CD14-positive monocyte (primary cell): ENCODE results near the gene PELO. TPM values are rescaled to one million over a fixed set of nuclear protein-coding genes. Genes with fewer than 3 reads are reported as not detected.

ENCODE experiments used
- DNase-seq, 3 donors: peaks; one replicate each; pipeline ENCODE4 v3.0.0-alpha.2; 2011 to 2022
- H2AFZ ChIP-seq: 2 replicates; pipeline ENCODE4 v1.6.0; 2012; ENCODE audit warnings: mild to moderate bottlenecking, low read depth, low read length, inconsistent platforms; ENCODE audit not compliant: insufficient read depth, poor library complexity, severe bottlenecking
- H3K27ac ChIP-seq, 2 donors: 1 replicate in 1 of 2; 2 replicates in 1 of 2; pipeline ENCODE4 v1.5.1; 2012 to 2013; ENCODE audit warnings: low read length in 2 of 2, control low read depth in 1 of 2, inconsistent platforms in 1 of 2, low read depth in 1 of 2, mild to moderate bottlenecking in 1 of 2
- H3K27me3 ChIP-seq, 2 donors: one replicate each; pipeline versions ENCODE4 v1.6.0 to v1.6.1; 2011 to 2013; ENCODE audit warnings: low read length in 2 of 2; ENCODE audit not compliant: control insufficient read depth in 2 of 2, insufficient read depth in 2 of 2
- H3K36me3 ChIP-seq, 2 donors: replicated peaks in 1 of 2; 1 replicate in 1 of 2; 2 replicates in 1 of 2; pipeline versions ENCODE4 v1.5.1 to v1.6.1; 2012 to 2013; ENCODE audit warnings: low read length in 2 of 2, control low read depth in 1 of 2, inconsistent platforms in 1 of 2, mild to moderate bottlenecking in 1 of 2; ENCODE audit not compliant: insufficient read depth in 2 of 2, control insufficient read depth in 1 of 2
- H3K4me1 ChIP-seq, 2 donors: 1 replicate in 1 of 2; 2 replicates in 1 of 2; pipeline versions ENCODE4 v1.5.1 to v1.6.1; 2012 to 2013; ENCODE audit warnings: low read length in 2 of 2, control low read depth in 1 of 2, inconsistent platforms in 1 of 2, mild to moderate bottlenecking in 1 of 2, moderate library complexity in 1 of 2; ENCODE audit not compliant: insufficient read depth in 2 of 2, control insufficient read depth in 1 of 2
- H3K4me2 ChIP-seq: replicated peaks from 2 replicates; pipeline ENCODE3; 2012; ENCODE audit warnings: low read length, moderate library complexity, mild to moderate bottlenecking; ENCODE audit not compliant: poor library complexity, severe bottlenecking; ENCODE audit errors: extremely low read depth
- H3K4me3 ChIP-seq, 3 experiments: fragments of 200-600 bp in 1 of 3; sonication (generic) in 1 of 3; replicated peaks in 1 of 3; 1 replicate in 2 of 3; 2 replicates in 1 of 3; pipeline ENCODE4 v1.5.1; 2011 to 2013; ENCODE audit warnings: low read length in 3 of 3, mild to moderate bottlenecking in 3 of 3, control low read depth in 2 of 3, low read depth in 2 of 3, inconsistent platforms in 1 of 3, moderate library complexity in 1 of 3
- H3K79me2 ChIP-seq: 2 replicates; pipeline ENCODE4 v1.6.0; 2012; ENCODE audit warnings: mild to moderate bottlenecking, control low read depth, inconsistent platforms, low read length, moderate library complexity; ENCODE audit not compliant: insufficient read depth
- H3K9ac ChIP-seq: 2 replicates; pipeline ENCODE4 v1.6.0; 2017; ENCODE audit warnings: low read length, mild to moderate bottlenecking; ENCODE audit not compliant: insufficient read depth, poor library complexity, severe bottlenecking
- H3K9me3 ChIP-seq, 2 donors: replicated peaks in 1 of 2; 1 replicate in 1 of 2; 2 replicates in 1 of 2; pipeline versions ENCODE4 v1.5.1 to v1.6.1; 2012 to 2013; ENCODE audit warnings: low read length in 2 of 2, control low read depth in 1 of 2; ENCODE audit not compliant: control insufficient read depth in 1 of 2, insufficient read depth in 1 of 2
- H4K20me1 ChIP-seq: 2 replicates; pipeline ENCODE4 v1.6.0; 2012; ENCODE audit warnings: mild to moderate bottlenecking, low read length, control low read depth, moderate library complexity; ENCODE audit not compliant: insufficient read depth
- H3K27ac Mint-ChIP-seq, 7 donors: one replicate each; pipeline ENCODE4 v1.8.0; 2020; ENCODE audit warnings: mild to moderate bottlenecking in 7 of 7, mixed read lengths in 7 of 7, moderate library complexity in 6 of 7, inconsistent platforms in 2 of 7
- H3K27me3 Mint-ChIP-seq, 3 donors: one replicate each; pipeline ENCODE4 v1.8.0; 2021 to 2022; ENCODE audit warnings: low read depth in 3 of 3, mild to moderate bottlenecking in 3 of 3, mixed read lengths in 3 of 3, moderate library complexity in 3 of 3, inconsistent platforms in 1 of 3
- H3K36me3 Mint-ChIP-seq, 2 donors: one replicate each; pipeline ENCODE4 v1.8.0; 2020; ENCODE audit warnings: mixed read lengths in 2 of 2, inconsistent platforms in 1 of 2, mild to moderate bottlenecking in 1 of 2
- H3K4me1 Mint-ChIP-seq: one replicate; pipeline ENCODE4 v1.8.0; 2020; ENCODE audit warnings: mild to moderate bottlenecking, mixed read lengths
- H3K4me3 Mint-ChIP-seq, 2 donors: one replicate each; pipeline ENCODE4 v1.8.0; 2020; ENCODE audit warnings: mild to moderate bottlenecking in 2 of 2, mixed read lengths in 2 of 2, moderate library complexity in 1 of 2
- H3K9me3 Mint-ChIP-seq, 7 donors: one replicate each; pipeline ENCODE4 v1.8.0; 2020 to 2022; ENCODE audit warnings: mixed read lengths in 7 of 7, mild to moderate bottlenecking in 6 of 7, moderate library complexity in 6 of 7, inconsistent platforms in 2 of 7
- WGBS: methylation state at CpG from one replicate; pipeline ENCODE4 v1.1.5; 2013; ENCODE audit warnings: missing lambda C conversion rate; ENCODE audit not compliant: insufficient coverage; 5-methylcytosine and 5-hydroxymethylcytosine counted together
- intact Hi-C, 2 donors: fragments of 100-400 bp; cut with micrococcal nuclease; formaldehyde crosslinking; loops; one replicate each; pipeline versions ENCODE4 v1.15.0 to v1.15.1; 2023
- polyA plus RNA-seq, 3 donors: library from polyadenylated mRNA; depleted of rRNA in 1 of 3; unstranded in 2 of 3; stranded (reverse) in 1 of 3; fragments of 300-500 nt in 2 of 3; fragments of >200 nt in 1 of 3; fragmentation: Illumina TruSeq in 2 of 3; gene quantifications; 1 replicate in 2 of 3; 2 replicates in 1 of 3; pipeline ENCODE4 v1.2.3, GENCODE V29; 2012 to 2021
- TF ChIP-seq, protein P1 (sequence below): fragments of 200-600 bp; IDR thresholded peaks from one replicate; pipeline ENCODE4 v1.8.0; 2022; ENCODE audit warnings: antibody characterized with exemption, mild to moderate bottlenecking

PELO gene
- polyA plus RNA-seq, 3 donors = 1.8 to 4.4 (median 2.1) TPM

DNA sequence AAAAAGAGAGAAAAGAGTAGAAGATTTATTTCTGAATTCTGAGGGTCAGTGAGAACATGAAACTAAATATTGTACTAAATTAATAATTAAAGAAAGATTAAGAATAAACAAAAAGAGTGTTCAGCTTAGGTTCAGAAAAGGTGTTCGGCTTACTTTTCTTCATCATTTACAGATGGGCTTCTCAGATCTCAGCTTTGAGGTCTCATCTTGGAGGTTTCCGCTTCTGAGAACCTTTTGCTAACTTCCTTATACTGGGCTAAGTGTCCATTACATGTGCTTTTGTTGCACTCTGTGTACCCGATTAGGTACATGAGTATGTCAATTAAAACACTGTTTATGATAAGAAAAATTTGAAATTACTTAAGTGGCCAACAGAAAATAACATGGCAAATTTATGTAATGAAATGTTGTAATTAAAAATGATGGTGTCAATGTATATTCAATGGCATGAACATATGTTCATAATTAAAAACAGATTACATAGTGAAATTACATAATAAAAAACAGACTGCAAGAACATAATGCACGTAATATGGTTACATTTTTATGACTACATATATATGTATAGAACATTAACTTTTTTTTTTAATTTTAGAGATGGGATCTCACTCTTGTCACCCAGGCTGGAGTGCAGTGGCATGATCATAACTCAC lies 17.3 kb upstream of the PELO start:
- no peak overlapping the region for H2AFZ ChIP-seq
- H3K27ac ChIP-seq = no peak overlapping the region
- H3K27me3 Mint-ChIP-seq = peaks cover 2 to 8% (median 4%) of the 10 kb centered on the region in 3 donors
- H4K20me1 ChIP-seq = no peaks in the 10 kb centered on the region
- WGBS = no CpG with 5 or more reads among the region's 4 CpGs
- DNase-seq = no peak
- intact Hi-C loops = no loop called here
- no peaks in the 10 kb centered on the region for H3K4me1 ChIP-seq
- no peaks in the 10 kb centered on the region for H3K36me3 Mint-ChIP-seq
- H3K79me2 ChIP-seq = no peaks in the 10 kb centered on the region
- H3K4me1 Mint-ChIP-seq = peaks cover 15% of the 10 kb centered on the region
- H3K4me3 ChIP-seq = no peak overlapping the region
- H3K27ac Mint-ChIP-seq = no peak overlapping the region
- H3K4me3 Mint-ChIP-seq = no peak overlapping the region
- TF ChIP-seq, protein P1, sequence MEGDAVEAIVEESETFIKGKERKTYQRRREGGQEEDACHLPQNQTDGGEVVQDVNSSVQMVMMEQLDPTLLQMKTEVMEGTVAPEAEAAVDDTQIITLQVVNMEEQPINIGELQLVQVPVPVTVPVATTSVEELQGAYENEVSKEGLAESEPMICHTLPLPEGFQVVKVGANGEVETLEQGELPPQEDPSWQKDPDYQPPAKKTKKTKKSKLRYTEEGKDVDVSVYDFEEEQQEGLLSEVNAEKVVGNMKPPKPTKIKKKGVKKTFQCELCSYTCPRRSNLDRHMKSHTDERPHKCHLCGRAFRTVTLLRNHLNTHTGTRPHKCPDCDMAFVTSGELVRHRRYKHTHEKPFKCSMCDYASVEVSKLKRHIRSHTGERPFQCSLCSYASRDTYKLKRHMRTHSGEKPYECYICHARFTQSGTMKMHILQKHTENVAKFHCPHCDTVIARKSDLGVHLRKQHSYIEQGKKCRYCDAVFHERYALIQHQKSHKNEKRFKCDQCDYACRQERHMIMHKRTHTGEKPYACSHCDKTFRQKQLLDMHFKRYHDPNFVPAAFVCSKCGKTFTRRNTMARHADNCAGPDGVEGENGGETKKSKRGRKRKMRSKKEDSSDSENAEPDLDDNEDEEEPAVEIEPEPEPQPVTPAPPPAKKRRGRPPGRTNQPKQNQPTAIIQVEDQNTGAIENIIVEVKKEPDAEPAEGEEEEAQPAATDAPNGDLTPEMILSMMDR = no peak
- H3K9ac ChIP-seq = no peak overlapping the region
- no peaks in the 10 kb centered on the region for H3K27me3 ChIP-seq
- no peaks in the 10 kb centered on the region for H3K36me3 ChIP-seq
- H3K9me3 ChIP-seq = no peaks in the 10 kb centered on the region
- peaks cover 0 to 3% (median 0%) of the 10 kb centered on the region in 7 donors for H3K9me3 Mint-ChIP-seq
- no peak overlapping the region for H3K4me2 ChIP-seq

DNA sequence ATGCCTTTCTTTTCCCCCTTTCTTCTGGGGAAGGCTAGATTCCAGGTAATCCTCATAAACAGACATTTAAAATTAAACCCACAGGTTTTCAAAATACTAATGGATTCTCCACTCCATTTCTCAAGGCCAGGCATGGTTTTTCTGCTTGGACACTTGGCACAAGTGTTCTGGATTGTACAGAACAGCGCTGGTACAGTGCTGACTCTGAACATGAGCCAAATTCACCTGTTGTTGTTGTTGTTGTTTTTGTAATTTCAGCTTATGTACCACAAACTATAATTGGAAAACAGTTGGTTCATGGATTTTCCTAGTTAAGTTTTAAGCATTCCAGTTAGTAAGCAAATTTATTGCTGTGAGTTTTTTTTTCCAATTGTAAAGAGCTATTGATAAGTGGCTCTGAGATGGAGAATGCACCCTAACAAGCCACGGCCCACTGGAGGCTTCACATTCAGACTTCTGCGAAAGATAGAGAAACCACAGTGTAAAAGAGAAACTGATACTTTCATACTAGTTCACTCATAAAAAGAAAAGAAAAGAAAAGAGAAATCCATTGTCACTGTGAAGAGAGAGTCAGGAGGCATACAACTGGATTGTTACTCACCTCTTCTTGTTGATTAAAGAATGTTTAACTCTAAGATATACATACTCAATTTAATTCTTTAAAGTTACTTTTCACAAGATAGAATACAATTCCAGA lies 16.2 kb upstream of the PELO start:
- H3K27ac Mint-ChIP-seq = no peak overlapping the region
- H3K4me3 Mint-ChIP-seq = no peak overlapping the region
- peaks cover 2 to 6% (median 4%) of the 10 kb centered on the region in 3 donors for H3K27me3 Mint-ChIP-seq
- intact Hi-C loops = no loop called here
- DNase-seq = no peak
- no peaks in the 10 kb centered on the region for H3K36me3 Mint-ChIP-seq
- Histone ChIP-seq H3K36me3 (no peaks in the 10 kb centered on the region), H4K20me1 (no peaks in the 10 kb centered on the region), H3K27ac (no peak overlapping the region), H2AFZ (no peak overlapping the region), H3K9me3 (no peaks in the 10 kb centered on the region), H3K27me3 (no peaks in the 10 kb centered on the region), H3K79me2 (no peaks in the 10 kb centered on the region), H3K4me1 (peaks cover 5 to 6% of the 10 kb centered on the region in 2 donors), H3K4me3 (no peak overlapping the region), H3K9ac (no peak overlapping the region), H3K4me2 (no peak overlapping the region)
- H3K4me1 Mint-ChIP-seq = peaks cover 20% of the 10 kb centered on the region
- WGBS = no CpG with 5 or more reads among the region's 3 CpGs
- TF ChIP-seq, protein P1 = no peak
- H3K9me3 Mint-ChIP-seq = peaks cover 0 to 3% (median 0%) of the 10 kb centered on the region in 7 donors
